Ishikawa (cell line): ENCODE measurements around the gene CEP135.

ENCODE experiments used
- CEBPB ChIP-seq: IDR thresholded peaks from 2 replicates; pipeline ENCODE4 v1.6.1; 2012
- CREB1 ChIP-seq: IDR thresholded peaks from 2 replicates; pipeline ENCODE4 v1.6.1; 2012; ENCODE audit warnings: low read depth
- EGR1 ChIP-seq: IDR thresholded peaks from 2 replicates; pipeline ENCODE4 v1.6.1; 2012
- EP300 ChIP-seq: IDR thresholded peaks from 2 replicates; pipeline ENCODE4 v1.6.1; 2012; ENCODE audit warnings: borderline replicate concordance
- FOXM1 ChIP-seq: IDR thresholded peaks from 2 replicates; pipeline ENCODE4 v1.6.1; 2012; ENCODE audit warnings: low read depth, borderline replicate concordance
- NFIC ChIP-seq: IDR thresholded peaks from 2 replicates; pipeline ENCODE4 v1.6.1; 2012
- RAD21 ChIP-seq: IDR thresholded peaks from 2 replicates; pipeline ENCODE4 v1.6.1; 2012; ENCODE audit warnings: low read depth
- REST ChIP-seq: IDR thresholded peaks from 2 replicates; pipeline ENCODE4 v1.6.1; 2012; ENCODE audit warnings: low read depth, mild to moderate bottlenecking
- TAF1 ChIP-seq: IDR thresholded peaks from 2 replicates; pipeline ENCODE4 v1.6.1; 2012; ENCODE audit warnings: low read depth, mild to moderate bottlenecking
- TCF12 ChIP-seq: IDR thresholded peaks from 2 replicates; pipeline ENCODE4 v1.6.1; 2012; ENCODE audit warnings: low read depth
- TEAD4 ChIP-seq: IDR thresholded peaks from 2 replicates; pipeline ENCODE4 v1.6.1; 2012
- USF1 ChIP-seq: IDR thresholded peaks from 2 replicates; pipeline ENCODE4 v1.6.1; 2012
- YY1 ChIP-seq: IDR thresholded peaks from 2 replicates; pipeline ENCODE4 v1.6.1; 2012; ENCODE audit warnings: low read depth
- ZBTB7A ChIP-seq: IDR thresholded peaks from 2 replicates; pipeline ENCODE4 v1.6.1; 2012; ENCODE audit warnings: low read depth
- TF ChIP-seq, protein P1 (sequence below): IDR thresholded peaks from 2 replicates; pipeline ENCODE4 v1.6.1; 2012

Gene CEP135

DNA sequence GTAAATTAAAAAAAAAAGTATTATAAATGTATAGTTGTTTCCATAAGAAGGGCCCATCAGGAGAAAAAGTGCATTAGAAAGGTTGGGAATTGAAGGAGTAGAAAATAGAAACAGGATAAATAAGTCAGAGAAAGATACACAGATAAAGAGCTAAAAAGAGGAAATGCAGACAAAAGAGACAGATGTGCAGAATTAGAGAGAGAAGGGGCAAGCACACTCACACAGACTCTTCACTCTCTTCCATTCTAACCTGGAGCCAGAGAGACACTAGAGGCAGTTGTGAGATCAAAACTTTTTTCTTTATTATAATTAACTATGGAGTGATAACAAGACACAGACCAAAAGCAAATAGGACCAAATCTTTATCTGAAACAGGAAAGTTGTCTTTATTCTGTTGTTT lies 134.1 kb downstream of the CEP135 start:
- TF ChIP-seq FOXM1 (no peak), ZBTB7A (no peak), EGR1 (no peak), NFIC (no peak), TEAD4 (no peak), EP300 (no peak), TAF1 (no peak), YY1 (no peak), USF1 (no peak), TCF12 (no peak), RAD21 (no peak), CREB1 (no peak), REST (no peak), CEBPB (no peak)
- TF ChIP-seq, protein P1, sequence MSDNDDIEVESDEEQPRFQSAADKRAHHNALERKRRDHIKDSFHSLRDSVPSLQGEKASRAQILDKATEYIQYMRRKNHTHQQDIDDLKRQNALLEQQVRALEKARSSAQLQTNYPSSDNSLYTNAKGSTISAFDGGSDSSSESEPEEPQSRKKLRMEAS = no peak
